Activated gamma-delta T cell treated with anti-CD3 and anti-CD28 coated beads, Interleukin-2, amount 50 U/mL, for 16 hours (primary cell): ENCODE measurements around the gene LBHD1.
"Not testable (repeated sequence)": the region's sequence is repeated elsewhere in the genome, so short reads cannot be mapped to it uniquely, and the experiment has no call there.

Source experiments
- DNase-seq: peaks from one replicate; pipeline ENCODE4 v3.0.0-alpha.2; 2020; ENCODE audit warnings: low read depth

Gene LBHD1

GRCh38 chr11:62616957-62617356, 55.1 kb downstream of the LBHD1 start:
- DNase-seq: not testable (repeated sequence)

DNA sequence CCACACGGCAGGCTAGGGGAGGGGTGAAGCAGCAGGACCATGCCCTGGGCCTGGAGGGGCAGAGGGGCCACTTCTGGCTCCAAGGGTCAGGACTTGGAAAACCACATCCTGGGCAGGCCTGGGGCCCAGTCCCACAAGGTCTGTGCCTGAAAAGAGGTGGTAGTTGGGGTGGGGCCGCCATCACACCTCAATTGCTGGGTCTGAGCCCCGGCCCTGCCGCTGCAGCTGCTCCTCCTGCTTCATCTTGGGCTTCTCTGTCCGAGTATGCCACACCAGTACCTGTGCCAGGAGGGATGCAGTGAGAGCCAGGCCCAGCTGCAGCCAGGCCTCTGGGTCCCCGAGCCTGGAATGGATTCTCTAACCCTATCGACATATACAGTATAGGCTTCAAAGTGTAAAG, 56.5 kb downstream of the LBHD1 start:
- DNase-seq: no peak

DNA sequence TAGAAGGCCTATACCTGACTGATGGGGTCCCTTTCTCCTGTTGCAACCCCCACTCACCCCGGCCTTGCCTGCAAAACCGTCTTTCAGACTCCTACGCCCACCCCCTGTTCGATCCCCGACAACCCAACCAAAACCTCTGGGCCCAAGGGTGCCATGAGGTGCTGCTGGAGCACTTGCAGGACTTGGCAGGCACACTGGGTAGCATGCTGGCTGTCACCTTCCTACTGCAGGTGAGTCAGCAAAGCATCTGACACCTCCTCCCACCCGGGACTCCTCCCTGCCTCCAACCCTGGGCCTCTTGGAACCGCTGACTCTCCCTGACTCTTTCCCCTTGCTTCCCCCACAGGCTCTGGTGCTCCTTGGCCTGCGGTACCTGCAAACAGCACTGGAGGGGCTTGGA, 57.8 kb downstream of the LBHD1 start:
- DNase-seq: no peak

DNA sequence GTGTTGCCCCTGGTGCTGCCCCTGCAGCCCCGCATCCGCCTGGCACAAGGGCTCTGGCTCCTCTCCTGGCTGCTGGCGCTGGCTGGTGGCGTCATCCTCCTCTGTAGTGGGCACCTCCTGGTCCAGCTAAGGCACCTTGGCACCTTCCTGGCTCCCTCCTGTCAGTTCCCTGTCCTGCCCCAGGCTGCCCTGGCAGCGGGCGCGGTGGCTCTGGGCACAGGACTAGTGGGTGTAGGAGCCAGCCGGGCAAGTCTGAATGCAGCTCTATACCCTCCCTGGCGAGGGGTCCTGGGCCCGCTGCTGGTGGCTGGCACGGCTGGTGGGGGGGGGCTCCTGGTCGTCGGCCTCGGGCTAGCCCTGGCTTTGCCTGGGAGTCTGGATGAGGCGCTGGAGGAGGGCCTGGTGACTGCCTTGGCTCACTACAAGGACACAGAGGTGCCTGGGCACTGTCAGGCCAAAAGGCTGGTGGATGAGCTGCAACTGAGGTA, 58.7 kb downstream of the LBHD1 start:
- no peak for DNase-seq
